AG04450 (cell line): Measurements from ENCODE around the gene ATXN1. TPM values are rescaled to one million over a fixed set of nuclear protein-coding genes. Genes with fewer than 3 reads are reported as not detected.

Source experiments
- CTCF ChIA-PET: fragments of 300-600, 350-600 bp; formaldehyde crosslinking; extraction: SDS; loops from one replicate; lab custom pipeline; 2022; ENCODE audit warnings: antibody characterized with exemption, inconsistent platforms; lab: Charles Lee
- POLR2A ChIA-PET: fragments of 350-600 bp; formaldehyde crosslinking; extraction: SDS; loops from one replicate; lab custom pipeline; 2021; ENCODE audit warnings: antibody characterized with exemption, inconsistent platforms; lab: Yijun Ruan, JAX
- DNase-seq: peaks from one replicate; pipeline ENCODE4 v3.0.0-alpha.2; 2011; ENCODE audit warnings: low read depth, low spot score
- H3K27ac ChIP-seq: one replicate; pipeline ENCODE4 v1.5.1; 2012; ENCODE audit warnings: low read depth, low read length, control low read depth
- H3K27me3 ChIP-seq: one replicate; pipeline ENCODE4 v1.6.0; 2012; ENCODE audit warnings: low read length; ENCODE audit not compliant: control insufficient read depth, insufficient read depth
- H3K4me3 ChIP-seq: 2 replicates; pipeline ENCODE4 v1.5.1; 2011; ENCODE audit warnings: mild to moderate bottlenecking, low read depth, low read length, control low read depth
- H3K9me3 ChIP-seq: 2 replicates; pipeline ENCODE4 v1.5.1; 2012; ENCODE audit warnings: low read length; ENCODE audit not compliant: control insufficient read depth, insufficient read depth
- polyA plus RNA-seq: library from polyadenylated mRNA; depleted of rRNA; stranded (reverse); fragments of >200 nt; gene quantifications from 2 replicates; pipeline ENCODE4 v1.2.3, GENCODE V29; 2011
- TF ChIP-seq, protein P1 (sequence below): IDR thresholded peaks from 2 replicates; pipeline ENCODE4 v1.5.1; 2011; ENCODE audit warnings: low read depth, low read length, control low read depth, inconsistent platforms

Gene ATXN1
- polyA plus RNA-seq, 1 experiment, result 12.6 TPM

DNA sequence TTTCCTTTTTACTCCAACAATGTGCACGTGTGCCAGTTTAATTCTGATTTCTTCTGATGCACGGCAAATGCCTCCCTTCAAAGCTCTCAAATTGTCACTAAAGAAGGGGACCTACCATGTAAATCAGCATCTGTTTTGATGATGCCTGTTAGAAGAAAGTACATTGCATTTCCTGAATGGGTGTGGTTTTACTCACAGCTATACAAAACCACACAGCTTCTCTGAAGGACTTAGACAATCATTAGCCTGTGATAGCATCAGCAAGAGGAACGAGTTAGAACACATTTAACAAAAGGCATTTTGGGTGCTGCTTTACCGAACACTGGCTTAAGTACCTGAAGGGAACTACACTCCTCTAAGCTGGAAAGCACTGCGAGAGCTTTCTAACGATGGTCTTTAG is 109.4 kb downstream of the ATXN1 start:
- ChIA-PET POLR2A (interaction anchor here (0.7 kb wide), 1 partner anchor 17 kb away, joined by 4 read pairs; no protein-coding TSS in a partner anchor), CTCF (interaction anchor here (0.6 to 0.7 kb wide), 2 partner anchors 14 to 366 kb away, joined by 3 read pairs; no protein-coding TSS in a partner anchor)
- TF ChIP-seq, protein P1, sequence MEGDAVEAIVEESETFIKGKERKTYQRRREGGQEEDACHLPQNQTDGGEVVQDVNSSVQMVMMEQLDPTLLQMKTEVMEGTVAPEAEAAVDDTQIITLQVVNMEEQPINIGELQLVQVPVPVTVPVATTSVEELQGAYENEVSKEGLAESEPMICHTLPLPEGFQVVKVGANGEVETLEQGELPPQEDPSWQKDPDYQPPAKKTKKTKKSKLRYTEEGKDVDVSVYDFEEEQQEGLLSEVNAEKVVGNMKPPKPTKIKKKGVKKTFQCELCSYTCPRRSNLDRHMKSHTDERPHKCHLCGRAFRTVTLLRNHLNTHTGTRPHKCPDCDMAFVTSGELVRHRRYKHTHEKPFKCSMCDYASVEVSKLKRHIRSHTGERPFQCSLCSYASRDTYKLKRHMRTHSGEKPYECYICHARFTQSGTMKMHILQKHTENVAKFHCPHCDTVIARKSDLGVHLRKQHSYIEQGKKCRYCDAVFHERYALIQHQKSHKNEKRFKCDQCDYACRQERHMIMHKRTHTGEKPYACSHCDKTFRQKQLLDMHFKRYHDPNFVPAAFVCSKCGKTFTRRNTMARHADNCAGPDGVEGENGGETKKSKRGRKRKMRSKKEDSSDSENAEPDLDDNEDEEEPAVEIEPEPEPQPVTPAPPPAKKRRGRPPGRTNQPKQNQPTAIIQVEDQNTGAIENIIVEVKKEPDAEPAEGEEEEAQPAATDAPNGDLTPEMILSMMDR, result no peak
- no peak for DNase-seq
- H3K4me3 ChIP-seq, result no peak overlapping the region
- H3K9me3 ChIP-seq, result no peaks in the 10 kb centered on the region
- no peak overlapping the region for H3K27ac ChIP-seq
- no peaks in the 10 kb centered on the region for H3K27me3 ChIP-seq

DNA sequence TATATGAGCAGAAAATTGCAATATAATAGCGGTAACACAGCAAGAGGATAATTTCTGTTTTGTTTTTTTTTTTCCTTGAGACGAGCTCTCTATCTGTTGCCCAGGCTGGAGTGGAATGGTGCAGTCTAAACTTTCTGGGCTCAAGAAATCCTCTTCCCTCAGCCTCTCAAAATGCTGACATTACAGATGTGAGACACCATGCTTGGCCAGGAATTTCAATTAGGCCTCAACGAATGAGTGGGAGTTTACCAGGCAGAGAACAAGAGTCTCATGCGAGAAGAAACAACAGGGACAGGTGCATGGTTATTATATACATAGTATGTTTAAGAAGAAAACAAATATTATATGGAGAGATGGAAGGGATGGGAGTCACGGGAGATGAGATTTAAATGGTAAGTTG is 111.4 kb downstream of the ATXN1 start:
- no peak for DNase-seq
- Histone ChIP-seq H3K4me3 (no peak overlapping the region), H3K9me3 (no peaks in the 10 kb centered on the region), H3K27ac (no peak overlapping the region), H3K27me3 (no peaks in the 10 kb centered on the region)
- ChIA-PET CTCF (no interaction called here), POLR2A (no interaction called here)
- TF ChIP-seq, protein P1, result no peak

DNA sequence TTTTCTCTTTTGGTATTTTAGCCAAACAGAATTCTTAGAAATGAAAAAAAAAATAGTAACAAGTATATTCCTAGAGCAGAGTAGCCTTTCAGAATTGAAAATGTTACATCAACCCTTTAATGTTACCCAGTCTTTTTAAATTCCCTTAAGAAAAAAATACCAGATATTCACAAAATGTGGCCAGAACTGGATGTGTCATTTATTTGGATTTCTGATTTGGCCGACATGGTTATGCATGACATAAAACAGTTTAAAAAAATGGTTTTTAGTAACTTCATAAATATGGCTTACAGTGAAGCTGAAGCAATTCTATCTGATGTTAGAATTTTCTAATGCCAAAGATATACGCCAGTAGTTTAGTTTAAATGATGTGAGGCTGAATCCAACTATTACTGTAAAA is 112.0 kb downstream of the ATXN1 start:
- no peaks in the 10 kb centered on the region for H3K9me3 ChIP-seq
- ChIA-PET CTCF (no interaction called here), POLR2A (no interaction called here)

DNA sequence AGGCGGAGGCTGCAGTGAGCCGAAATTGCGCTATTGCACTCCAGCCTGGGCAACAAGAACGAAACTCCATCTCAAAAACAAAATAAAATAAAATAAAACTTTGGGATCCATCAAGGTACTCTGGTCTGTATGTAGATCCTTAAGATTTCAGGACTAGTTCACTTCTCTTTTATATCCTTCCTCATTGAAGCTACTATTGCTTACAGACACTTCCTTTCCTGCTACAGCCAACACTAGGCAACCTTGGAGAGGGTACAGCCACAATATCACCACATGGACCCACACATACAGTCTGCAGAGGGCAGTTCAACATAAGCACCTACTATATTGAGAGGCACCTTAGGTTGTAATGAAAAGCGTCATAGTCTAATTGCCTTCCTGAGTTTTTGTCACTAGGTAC is 113.3 kb downstream of the ATXN1 start:
- TF ChIP-seq, protein P1, result no peak
- H3K4me3 ChIP-seq, result no peak overlapping the region
- H3K9me3 ChIP-seq, result no peaks in the 10 kb centered on the region
- H3K27ac ChIP-seq, result no peak overlapping the region
- ChIA-PET POLR2A (interaction anchor here (0.6 kb wide), 1 partner anchor 306 kb away, joined by 3 read pairs; no protein-coding TSS in a partner anchor), CTCF (no interaction called here)
- no peaks in the 10 kb centered on the region for H3K27me3 ChIP-seq
- no peak for DNase-seq

More for the DNA sequence above, 112.0 kb downstream of the ATXN1 start:
- no peak for DNase-seq
- H3K4me3 ChIP-seq, result no peak overlapping the region
- TF ChIP-seq, protein P1, result no peak
- no peak overlapping the region for H3K27ac ChIP-seq
- H3K27me3 ChIP-seq, result no peaks in the 10 kb centered on the region

DNA sequence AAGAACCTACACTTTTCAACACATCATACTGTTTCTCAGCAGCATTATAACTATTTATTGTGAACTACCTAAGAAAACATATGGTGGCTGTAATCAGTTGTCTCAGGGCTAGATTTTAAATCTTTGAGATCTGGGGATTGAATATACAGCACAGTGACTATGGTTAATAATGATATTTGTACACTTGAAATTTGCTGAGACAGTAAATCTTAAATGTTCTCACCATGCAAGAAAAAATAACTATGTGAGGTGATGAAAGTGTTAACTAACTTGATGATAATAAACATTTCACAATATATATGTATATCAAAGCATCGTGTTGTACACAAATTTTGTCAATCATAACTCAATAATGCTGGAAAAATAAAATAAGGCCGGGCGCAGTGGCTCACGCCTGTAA is 113.8 kb downstream of the ATXN1 start:
- no peak for DNase-seq
- no peak overlapping the region for H3K27ac ChIP-seq
- H3K9me3 ChIP-seq, result no peaks in the 10 kb centered on the region
- no peak overlapping the region for H3K4me3 ChIP-seq
- POLR2A ChIA-PET, result interaction anchor here (0.6 kb wide), 1 partner anchor 307 kb away, joined by 3 read pairs; no protein-coding TSS in a partner anchor
- CTCF ChIA-PET, result no interaction called here
- TF ChIP-seq, protein P1, result no peak
- H3K27me3 ChIP-seq, result no peaks in the 10 kb centered on the region
